ENCODE results near the gene SYNRG. TPM values are rescaled to one million over a fixed set of nuclear protein-coding genes. Genes with fewer than 3 reads are reported as not detected.
"Not testable (repeated sequence)": the region's sequence is repeated elsewhere in the genome, so short reads cannot be mapped to it uniquely, and the experiment has no call there.

SYNRG gene
- total and polyA plus RNA-seq, 9 donors = 10.9 to 40.0 (median 31.1) TPM

- intact Hi-C loops (cut with DNase I) = no loop called here
- H3K4me1 ChIP-seq (ENCODE audit: insufficient read depth) = no peaks in the 10 kb centered on the region
- DNase-seq = no peak
- peaks cover 3% of the 10 kb centered on the region for H3K27me3 ChIP-seq
- no peaks in the 10 kb centered on the region for H3K36me3 ChIP-seq
- no peak overlapping the region for H3K4me3 ChIP-seq
- WGBS, 3 donors = 86 to 90% (median 89%) methylated on average over 5 of the region's 5 CpGs
- no peaks in the 10 kb centered on the region for H3K9me3 ChIP-seq
- H3K27ac ChIP-seq = no peak overlapping the region
- TF ChIP-seq EP300 (IDR thresholded peaks at IDR 0.05) (no peak), CTCF (IDR thresholded peaks at IDR 0.05) (no peak), POLR2A (IDR thresholded peaks at IDR 0.05) (no peak)
Observed at GRCh38 chr17:37614391-37614790, 5.2 kb upstream of the SYNRG start.

- Histone ChIP-seq H3K9me3 (no peaks in the 10 kb centered on the region), H3K27me3 (peaks cover 3% of the 10 kb centered on the region), H3K27ac (no peak overlapping the region), H3K4me1 (ENCODE audit: insufficient read depth) (peaks cover 3% of the 10 kb centered on the region), H3K4me3 (no peak overlapping the region), H3K36me3 (no peaks in the 10 kb centered on the region)
- WGBS, 3 donors = 94 to 100% (median 95%) methylated on average over 1 of the region's 1 CpG
- no peak for DNase-seq
- no peak for TF ChIP-seq POLR2A (IDR thresholded peaks at IDR 0.05)
- TF ChIP-seq CTCF (IDR thresholded peaks at IDR 0.05) = no peak
- no peak for TF ChIP-seq EP300 (IDR thresholded peaks at IDR 0.05)
- intact Hi-C loops (cut with DNase I) = no loop called here
Observed at GRCh38 chr17:37610971-37611370, 1.8 kb upstream of the SYNRG start.

- intact Hi-C loops (cut with DNase I); H3K27ac ChIP-seq; H3K36me3 ChIP-seq; H3K9me3 ChIP-seq; H3K4me1 ChIP-seq (ENCODE audit: insufficient read depth); H3K27me3 ChIP-seq: not testable (repeated sequence)
- DNase-seq = peak in 1 of 5 donors; percentile 40
- H3K4me3 ChIP-seq = peak overlapping the region; percentile 77
- 76 to 88% (median 82%) methylated on average over 5 of the region's 5 CpGs for WGBS, 3 donors
Observed at GRCh38 chr17:37610041-37610420, 813 bp upstream of the SYNRG start.

GRCh38 chr17:37608351-37609169 is 658 bp downstream of the SYNRG start:
- 1 to 2% (median 1%) methylated on average over 17 to 26 of the region's 26 CpGs for WGBS, 3 donors
- no peaks in the 10 kb centered on the region for H3K9me3 ChIP-seq
- peaks cover 3% of the 10 kb centered on the region for H3K4me1 ChIP-seq (ENCODE audit: insufficient read depth)
- TF ChIP-seq EP300 (IDR thresholded peaks at IDR 0.05) (no peak), CTCF (IDR thresholded peaks at IDR 0.05) (no peak), POLR2A (IDR thresholded peaks at IDR 0.05) (no peak)
- no peak for DNase-seq
- intact Hi-C loops (cut with DNase I) = no loop called here
- H3K27me3 ChIP-seq = peaks cover 3% of the 10 kb centered on the region
- peak overlapping the region; percentile 77 for H3K4me3 ChIP-seq
- H3K36me3 ChIP-seq = no peaks in the 10 kb centered on the region
- H3K27ac ChIP-seq = peak overlapping the region; percentile 73 to 86

- intact Hi-C loops (cut with DNase I) = no loop called here
- peaks cover 3% of the 10 kb centered on the region for H3K27me3 ChIP-seq
- peak in 2 of 5 donors; percentile 18 to 22 for DNase-seq
- WGBS, 3 donors = 72 to 77% (median 73%) methylated on average over 26 of the region's 26 CpGs
- H3K36me3 ChIP-seq = no peaks in the 10 kb centered on the region
- H3K4me1 ChIP-seq (ENCODE audit: insufficient read depth) = peaks cover 3% of the 10 kb centered on the region
- no peak for TF ChIP-seq POLR2A (IDR thresholded peaks at IDR 0.05)
- no peak for TF ChIP-seq CTCF (IDR thresholded peaks at IDR 0.05)
- TF ChIP-seq EP300 (IDR thresholded peaks at IDR 0.05) = no peak
- H3K27ac ChIP-seq = no peak overlapping the region
- H3K9me3 ChIP-seq = no peaks in the 10 kb centered on the region
- peak overlapping the region; percentile 77 for H3K4me3 ChIP-seq
Observed at GRCh38 chr17:37607637-37608331, 1.4 kb downstream of the SYNRG start.
